Ishikawa (cell line): ENCODE measurements around the gene CIT.

Experiments
- CEBPB ChIP-seq: IDR thresholded peaks from 2 replicates; pipeline ENCODE4 v1.6.1; 2012
- CREB1 ChIP-seq: IDR thresholded peaks from 2 replicates; pipeline ENCODE4 v1.6.1; 2012; ENCODE audit warnings: low read depth
- EGR1 ChIP-seq: IDR thresholded peaks from 2 replicates; pipeline ENCODE4 v1.6.1; 2012
- EP300 ChIP-seq: IDR thresholded peaks from 2 replicates; pipeline ENCODE4 v1.6.1; 2012; ENCODE audit warnings: borderline replicate concordance
- FOXM1 ChIP-seq: IDR thresholded peaks from 2 replicates; pipeline ENCODE4 v1.6.1; 2012; ENCODE audit warnings: low read depth, borderline replicate concordance
- NFIC ChIP-seq: IDR thresholded peaks from 2 replicates; pipeline ENCODE4 v1.6.1; 2012
- RAD21 ChIP-seq: IDR thresholded peaks from 2 replicates; pipeline ENCODE4 v1.6.1; 2012; ENCODE audit warnings: low read depth
- TAF1 ChIP-seq: IDR thresholded peaks from 2 replicates; pipeline ENCODE4 v1.6.1; 2012; ENCODE audit warnings: low read depth, mild to moderate bottlenecking
- TCF12 ChIP-seq: IDR thresholded peaks from 2 replicates; pipeline ENCODE4 v1.6.1; 2012; ENCODE audit warnings: low read depth
- TEAD4 ChIP-seq: IDR thresholded peaks from 2 replicates; pipeline ENCODE4 v1.6.1; 2012
- YY1 ChIP-seq: IDR thresholded peaks from 2 replicates; pipeline ENCODE4 v1.6.1; 2012; ENCODE audit warnings: low read depth
- ZBTB7A ChIP-seq: IDR thresholded peaks from 2 replicates; pipeline ENCODE4 v1.6.1; 2012; ENCODE audit warnings: low read depth
- TF ChIP-seq, protein P1 (sequence below): IDR thresholded peaks from 2 replicates; pipeline ENCODE4 v1.6.1; 2012; ENCODE audit warnings: low read depth, mild to moderate bottlenecking
- TF ChIP-seq, protein P2 (sequence below): IDR thresholded peaks from 2 replicates; pipeline ENCODE4 v1.6.1; 2012
- TF ChIP-seq, protein P3 (sequence below): IDR thresholded peaks from 2 replicates; pipeline ENCODE4 v1.6.1; 2012

The CIT gene

DNA sequence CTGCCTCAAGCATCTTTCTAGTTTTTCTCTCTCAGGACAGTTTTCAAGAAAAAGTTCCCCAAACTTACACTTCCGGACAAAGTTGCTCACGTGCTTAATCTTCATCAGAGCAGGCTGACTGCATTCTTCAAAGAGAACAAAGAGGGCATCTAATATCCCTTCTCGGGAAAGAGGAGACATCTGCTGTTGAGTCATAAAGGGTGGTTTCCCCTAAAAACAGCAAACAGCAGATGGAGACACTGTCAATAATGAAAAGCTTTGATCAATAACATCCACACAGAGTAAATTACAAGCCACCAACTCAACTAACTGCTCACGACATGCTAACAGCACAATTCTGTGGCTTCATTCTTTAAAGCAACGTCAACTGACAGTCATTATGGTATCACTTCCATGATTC lies 8.1 kb downstream of the CIT start:
- TF ChIP-seq EGR1 (no peak), TEAD4 (no peak), TAF1 (no peak), ZBTB7A (no peak), CEBPB (no peak)
- TF ChIP-seq, protein P1, sequence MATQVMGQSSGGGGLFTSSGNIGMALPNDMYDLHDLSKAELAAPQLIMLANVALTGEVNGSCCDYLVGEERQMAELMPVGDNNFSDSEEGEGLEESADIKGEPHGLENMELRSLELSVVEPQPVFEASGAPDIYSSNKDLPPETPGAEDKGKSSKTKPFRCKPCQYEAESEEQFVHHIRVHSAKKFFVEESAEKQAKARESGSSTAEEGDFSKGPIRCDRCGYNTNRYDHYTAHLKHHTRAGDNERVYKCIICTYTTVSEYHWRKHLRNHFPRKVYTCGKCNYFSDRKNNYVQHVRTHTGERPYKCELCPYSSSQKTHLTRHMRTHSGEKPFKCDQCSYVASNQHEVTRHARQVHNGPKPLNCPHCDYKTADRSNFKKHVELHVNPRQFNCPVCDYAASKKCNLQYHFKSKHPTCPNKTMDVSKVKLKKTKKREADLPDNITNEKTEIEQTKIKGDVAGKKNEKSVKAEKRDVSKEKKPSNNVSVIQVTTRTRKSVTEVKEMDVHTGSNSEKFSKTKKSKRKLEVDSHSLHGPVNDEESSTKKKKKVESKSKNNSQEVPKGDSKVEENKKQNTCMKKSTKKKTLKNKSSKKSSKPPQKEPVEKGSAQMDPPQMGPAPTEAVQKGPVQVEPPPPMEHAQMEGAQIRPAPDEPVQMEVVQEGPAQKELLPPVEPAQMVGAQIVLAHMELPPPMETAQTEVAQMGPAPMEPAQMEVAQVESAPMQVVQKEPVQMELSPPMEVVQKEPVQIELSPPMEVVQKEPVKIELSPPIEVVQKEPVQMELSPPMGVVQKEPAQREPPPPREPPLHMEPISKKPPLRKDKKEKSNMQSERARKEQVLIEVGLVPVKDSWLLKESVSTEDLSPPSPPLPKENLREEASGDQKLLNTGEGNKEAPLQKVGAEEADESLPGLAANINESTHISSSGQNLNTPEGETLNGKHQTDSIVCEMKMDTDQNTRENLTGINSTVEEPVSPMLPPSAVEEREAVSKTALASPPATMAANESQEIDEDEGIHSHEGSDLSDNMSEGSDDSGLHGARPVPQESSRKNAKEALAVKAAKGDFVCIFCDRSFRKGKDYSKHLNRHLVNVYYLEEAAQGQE: no peak

DNA sequence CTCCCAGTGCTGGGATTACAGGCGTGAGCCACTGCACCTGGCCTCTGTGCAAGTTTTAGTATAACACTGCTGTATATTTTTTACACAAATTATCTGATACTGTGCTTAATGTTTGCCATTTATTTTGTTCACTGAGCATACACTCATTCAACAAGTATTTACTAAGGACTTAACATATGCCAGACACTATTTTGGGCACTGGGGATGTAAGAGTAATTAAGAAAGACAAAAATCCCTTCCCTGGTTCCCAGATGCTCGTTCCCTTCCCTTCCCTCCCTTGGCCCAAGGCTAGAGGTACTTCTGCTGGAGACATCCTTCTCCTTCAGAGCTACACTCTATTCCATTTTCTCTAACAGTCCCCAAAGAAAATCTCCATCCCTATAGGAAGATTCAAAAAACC lies 12.5 kb downstream of the CIT start:
- TF ChIP-seq TEAD4 (no peak), FOXM1 (no peak), RAD21 (no peak), YY1 (no peak), CEBPB (no peak), TCF12 (no peak), ZBTB7A (no peak), EP300 (no peak), CREB1 (no peak), NFIC (no peak), TAF1 (no peak), EGR1 (no peak)
- TF ChIP-seq, protein P2, sequence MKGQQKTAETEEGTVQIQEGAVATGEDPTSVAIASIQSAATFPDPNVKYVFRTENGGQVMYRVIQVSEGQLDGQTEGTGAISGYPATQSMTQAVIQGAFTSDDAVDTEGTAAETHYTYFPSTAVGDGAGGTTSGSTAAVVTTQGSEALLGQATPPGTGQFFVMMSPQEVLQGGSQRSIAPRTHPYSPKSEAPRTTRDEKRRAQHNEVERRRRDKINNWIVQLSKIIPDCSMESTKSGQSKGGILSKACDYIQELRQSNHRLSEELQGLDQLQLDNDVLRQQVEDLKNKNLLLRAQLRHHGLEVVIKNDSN: no peak
- TF ChIP-seq, protein P1: no peak
- TF ChIP-seq, protein P3, sequence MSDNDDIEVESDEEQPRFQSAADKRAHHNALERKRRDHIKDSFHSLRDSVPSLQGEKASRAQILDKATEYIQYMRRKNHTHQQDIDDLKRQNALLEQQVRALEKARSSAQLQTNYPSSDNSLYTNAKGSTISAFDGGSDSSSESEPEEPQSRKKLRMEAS: no peak

DNA sequence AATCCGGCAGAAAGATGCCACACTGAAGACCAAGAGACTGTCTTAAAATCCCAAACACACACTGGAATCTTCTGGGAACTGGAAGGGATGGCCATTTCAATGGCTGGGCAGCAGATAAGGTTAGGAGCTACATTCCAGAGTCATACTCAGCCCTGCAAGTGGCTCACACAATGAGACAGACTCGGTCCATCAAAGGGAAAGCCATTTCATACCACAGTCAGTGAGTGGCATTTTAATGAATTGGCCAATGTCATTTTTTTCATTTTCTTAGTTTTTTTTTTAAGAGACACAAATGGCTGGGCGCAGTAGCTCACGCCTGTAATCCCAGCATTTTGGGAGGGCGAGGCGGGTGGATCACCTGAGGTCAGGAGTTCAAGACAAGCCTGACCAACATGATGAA lies 17.9 kb downstream of the CIT start:
- TF ChIP-seq TCF12 (no peak), NFIC (no peak), RAD21 (no peak), CEBPB (no peak), ZBTB7A (no peak), TEAD4 (no peak), FOXM1 (no peak), YY1 (no peak), CREB1 (no peak), EP300 (no peak), EGR1 (no peak), TAF1 (no peak)
- TF ChIP-seq, protein P2: no peak
- TF ChIP-seq, protein P1: no peak
- TF ChIP-seq, protein P3: no peak

DNA sequence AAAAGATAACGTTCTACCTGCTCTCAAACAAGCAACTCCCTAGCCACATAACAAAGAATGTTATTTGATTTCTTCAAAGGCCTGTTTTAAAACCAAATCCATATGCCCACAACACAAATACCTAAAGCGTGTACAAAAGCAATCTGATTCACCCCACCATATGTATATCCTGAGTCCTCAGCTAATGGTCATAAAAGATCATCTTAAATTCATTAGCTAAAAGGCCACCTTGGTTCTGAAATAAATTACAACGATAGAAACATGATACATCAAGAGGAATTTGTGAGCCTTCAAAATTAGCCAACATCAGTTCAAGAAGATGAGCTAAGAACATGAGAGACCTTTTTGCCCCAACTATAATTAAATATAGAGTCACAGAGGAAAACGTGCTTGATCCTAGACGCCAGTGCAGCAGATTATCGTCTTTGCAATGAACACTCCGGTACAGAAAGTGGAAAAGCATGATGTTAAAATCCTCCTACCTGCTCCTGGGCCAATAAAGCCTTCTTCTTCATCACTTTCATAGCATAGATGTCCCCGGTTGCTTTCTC lies 20.0 kb downstream of the CIT start:
- TF ChIP-seq RAD21 (no peak), FOXM1 (no peak), ZBTB7A (no peak), NFIC (no peak), CREB1 (no peak), TAF1 (no peak), EP300 (no peak), TEAD4 (no peak), YY1 (no peak)
- TF ChIP-seq, protein P1: no peak
- TF ChIP-seq, protein P2: no peak
